HG03064 (cell line): Measurements from ENCODE around the gene COL13A1.

Experiments used
- ATAC-seq: cut with Tn5 transposase; IDR thresholded peaks from one replicate; pipeline ENCODE4 v1.9.1; 2021; ENCODE audit warnings: low read depth; ENCODE audit not compliant: unreplicated experiment

Gene COL13A1

GRCh38 chr10:69960988-69961880 lies 159.5 kb downstream of the COL13A1 start:
- no peak for ATAC-seq

GRCh38 chr10:69961881-69962745 lies 160.4 kb downstream of the COL13A1 start:
- ATAC-seq: no peak

- no peak for ATAC-seq
These were observed 161.0 kb downstream of the COL13A1 start for GRCh38 chr10:69962746-69963135.

GRCh38 chr10:69963178-69963834 lies 161.6 kb downstream of the COL13A1 start:
- ATAC-seq: no peak

- no peak for ATAC-seq
These were observed 162.4 kb downstream of the COL13A1 start for GRCh38 chr10:69963835-69964710.

- no peak for ATAC-seq
These were observed 163.4 kb downstream of the COL13A1 start for GRCh38 chr10:69965086-69965485.

GRCh38 chr10:69965919-69966662 lies 164.4 kb downstream of the COL13A1 start:
- no peak for ATAC-seq

GRCh38 chr10:69968830-69969229 lies 167.1 kb downstream of the COL13A1 start:
- ATAC-seq: no peak

- ATAC-seq: no peak
These were observed 168.3 kb downstream of the COL13A1 start for GRCh38 chr10:69969977-69970376.

GRCh38 chr10:69972981-69973397 lies 171.3 kb downstream of the COL13A1 start:
- ATAC-seq: no peak

- no peak for ATAC-seq
These were observed 172.0 kb downstream of the COL13A1 start for GRCh38 chr10:69973678-69974077.

GRCh38 chr10:69974551-69975155 lies 172.9 kb downstream of the COL13A1 start:
- no peak for ATAC-seq

GRCh38 chr10:69976795-69977546 lies 175.3 kb downstream of the COL13A1 start:
- no peak for ATAC-seq

- no peak for ATAC-seq
These were observed 177.5 kb downstream of the COL13A1 start for GRCh38 chr10:69979174-69979573.

- ATAC-seq: no peak
These were observed 179.0 kb downstream of the COL13A1 start for GRCh38 chr10:69980672-69981071.

- ATAC-seq: no peak
These were observed 186.4 kb downstream of the COL13A1 start for GRCh38 chr10:69988094-69988493.

GRCh38 chr10:69991151-69991550 lies 189.4 kb downstream of the COL13A1 start:
- no peak for ATAC-seq

- ATAC-seq: no peak
These were observed 192.6 kb downstream of the COL13A1 start for GRCh38 chr10:69994262-69994661.
